ENCODE measurements around the gene CD79A.

DNA sequence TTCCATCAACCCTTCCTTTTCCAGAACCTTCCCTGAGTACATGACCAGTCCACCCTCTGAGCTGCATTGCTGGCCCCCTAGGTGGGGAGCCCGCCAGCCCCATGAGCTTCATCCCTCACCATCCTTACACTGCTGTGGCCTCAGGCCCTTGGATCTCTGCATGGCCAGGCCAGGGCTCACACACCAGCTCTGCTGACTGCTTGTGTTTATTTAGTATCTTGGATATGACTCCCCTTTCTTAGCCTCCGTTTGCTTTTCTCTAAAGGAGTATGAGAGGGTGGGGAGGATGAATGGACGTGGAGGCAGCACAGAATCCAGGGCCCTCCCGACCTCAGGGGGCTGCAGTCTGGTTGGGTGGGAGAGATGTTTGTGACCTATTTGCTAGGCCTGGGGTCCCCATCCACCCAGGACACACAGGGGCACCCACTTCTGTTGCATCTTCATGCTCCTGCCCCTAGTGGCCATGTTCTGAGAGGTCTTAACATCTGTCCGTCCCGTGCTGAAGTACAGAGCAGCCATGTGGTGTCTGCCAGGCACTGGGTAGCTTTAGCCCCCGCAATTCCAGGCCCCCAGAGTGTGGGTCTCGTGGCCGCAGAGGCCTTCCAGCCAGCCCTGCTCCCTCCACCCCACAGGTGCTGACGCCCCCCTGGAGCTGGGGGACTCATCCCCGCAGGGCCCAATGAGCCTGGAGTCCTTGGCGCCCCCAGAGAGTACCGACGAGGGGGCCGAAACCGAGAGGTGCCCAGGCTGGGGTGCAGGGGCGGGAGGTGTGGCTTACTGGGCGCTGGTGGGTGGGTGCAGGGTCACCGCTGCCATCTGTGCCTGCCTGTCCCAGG is 18.9 kb downstream of the CD79A start:
- TF ChIP-seq, protein P1, sequence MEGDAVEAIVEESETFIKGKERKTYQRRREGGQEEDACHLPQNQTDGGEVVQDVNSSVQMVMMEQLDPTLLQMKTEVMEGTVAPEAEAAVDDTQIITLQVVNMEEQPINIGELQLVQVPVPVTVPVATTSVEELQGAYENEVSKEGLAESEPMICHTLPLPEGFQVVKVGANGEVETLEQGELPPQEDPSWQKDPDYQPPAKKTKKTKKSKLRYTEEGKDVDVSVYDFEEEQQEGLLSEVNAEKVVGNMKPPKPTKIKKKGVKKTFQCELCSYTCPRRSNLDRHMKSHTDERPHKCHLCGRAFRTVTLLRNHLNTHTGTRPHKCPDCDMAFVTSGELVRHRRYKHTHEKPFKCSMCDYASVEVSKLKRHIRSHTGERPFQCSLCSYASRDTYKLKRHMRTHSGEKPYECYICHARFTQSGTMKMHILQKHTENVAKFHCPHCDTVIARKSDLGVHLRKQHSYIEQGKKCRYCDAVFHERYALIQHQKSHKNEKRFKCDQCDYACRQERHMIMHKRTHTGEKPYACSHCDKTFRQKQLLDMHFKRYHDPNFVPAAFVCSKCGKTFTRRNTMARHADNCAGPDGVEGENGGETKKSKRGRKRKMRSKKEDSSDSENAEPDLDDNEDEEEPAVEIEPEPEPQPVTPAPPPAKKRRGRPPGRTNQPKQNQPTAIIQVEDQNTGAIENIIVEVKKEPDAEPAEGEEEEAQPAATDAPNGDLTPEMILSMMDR (IDR thresholded peaks at IDR 0.05): no peak
- TF ChIP-seq POLR2A (IDR thresholded peaks at IDR 0.05): no peak

Measured in thyroid gland (tissue), 4 donors.